Ishikawa (cell line): ENCODE results near the gene GCH1.

Experiments
- CEBPB ChIP-seq: IDR thresholded peaks from 2 replicates; pipeline ENCODE4 v1.6.1; 2012
- CREB1 ChIP-seq: IDR thresholded peaks from 2 replicates; pipeline ENCODE4 v1.6.1; 2012; ENCODE audit warnings: low read depth
- EGR1 ChIP-seq: IDR thresholded peaks from 2 replicates; pipeline ENCODE4 v1.6.1; 2012
- EP300 ChIP-seq: IDR thresholded peaks from 2 replicates; pipeline ENCODE4 v1.6.1; 2012; ENCODE audit warnings: borderline replicate concordance
- FOXM1 ChIP-seq: IDR thresholded peaks from 2 replicates; pipeline ENCODE4 v1.6.1; 2012; ENCODE audit warnings: low read depth, borderline replicate concordance
- MAX ChIP-seq: IDR thresholded peaks from 2 replicates; pipeline ENCODE4 v1.6.1; 2012
- NFIC ChIP-seq: IDR thresholded peaks from 2 replicates; pipeline ENCODE4 v1.6.1; 2012
- RAD21 ChIP-seq: IDR thresholded peaks from 2 replicates; pipeline ENCODE4 v1.6.1; 2012; ENCODE audit warnings: low read depth
- REST ChIP-seq: IDR thresholded peaks from 2 replicates; pipeline ENCODE4 v1.6.1; 2012; ENCODE audit warnings: low read depth, mild to moderate bottlenecking
- TAF1 ChIP-seq: IDR thresholded peaks from 2 replicates; pipeline ENCODE4 v1.6.1; 2012; ENCODE audit warnings: low read depth, mild to moderate bottlenecking
- TCF12 ChIP-seq: IDR thresholded peaks from 2 replicates; pipeline ENCODE4 v1.6.1; 2012; ENCODE audit warnings: low read depth
- TEAD4 ChIP-seq: IDR thresholded peaks from 2 replicates; pipeline ENCODE4 v1.6.1; 2012
- USF1 ChIP-seq: IDR thresholded peaks from 2 replicates; pipeline ENCODE4 v1.6.1; 2012
- YY1 ChIP-seq: IDR thresholded peaks from 2 replicates; pipeline ENCODE4 v1.6.1; 2012; ENCODE audit warnings: low read depth

GRCh38 chr14:54929556-54929955 is 26.9 kb upstream of the GCH1 start:
- TF ChIP-seq TEAD4 (no peak), REST (no peak), EP300 (no peak), CEBPB (no peak), TAF1 (no peak), NFIC (no peak), TCF12 (no peak), CREB1 (no peak), RAD21 (no peak), USF1 (no peak), YY1 (no peak), FOXM1 (no peak), MAX (no peak), EGR1 (no peak)
